AG09319 (cell line): ENCODE results near the gene WDR70.
"Not testable (repeated sequence)": the region's sequence is repeated elsewhere in the genome, so short reads cannot be mapped to it uniquely, and the experiment has no call there.

ENCODE experiments used
- DNase-seq: peaks from one replicate; pipeline ENCODE4 v3.0.0-alpha.2; 2010; ENCODE audit warnings: low read depth; ENCODE audit errors: extremely low read depth
- TF ChIP-seq, protein P1 (sequence below): IDR thresholded peaks from 2 replicates; pipeline ENCODE4 v1.5.1; 2011; ENCODE audit warnings: low read depth, mild to moderate bottlenecking, inconsistent platforms, low read length, moderate library complexity

Gene WDR70

DNA sequence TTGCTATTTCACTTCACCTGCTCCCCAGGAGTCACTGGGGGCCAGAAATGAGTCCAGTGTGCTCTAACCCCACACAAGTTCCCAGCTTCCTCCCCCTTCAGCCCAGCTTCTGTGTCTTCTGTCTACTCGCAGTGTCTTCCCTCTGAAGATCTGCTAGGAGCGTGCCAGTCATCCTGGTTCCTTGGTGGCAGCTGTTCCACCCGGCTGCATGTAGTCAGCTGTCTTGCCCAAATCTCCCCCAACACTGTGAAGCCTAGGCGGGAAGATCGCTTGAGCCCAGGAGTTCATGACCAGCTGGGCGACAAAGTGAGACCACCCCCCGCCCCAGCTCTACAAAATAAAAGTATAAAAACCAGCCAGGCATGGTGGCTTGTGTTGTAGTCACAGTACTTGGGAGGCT lies 306.7 kb downstream of the WDR70 start:
- DNase-seq = no peak
- TF ChIP-seq, protein P1, sequence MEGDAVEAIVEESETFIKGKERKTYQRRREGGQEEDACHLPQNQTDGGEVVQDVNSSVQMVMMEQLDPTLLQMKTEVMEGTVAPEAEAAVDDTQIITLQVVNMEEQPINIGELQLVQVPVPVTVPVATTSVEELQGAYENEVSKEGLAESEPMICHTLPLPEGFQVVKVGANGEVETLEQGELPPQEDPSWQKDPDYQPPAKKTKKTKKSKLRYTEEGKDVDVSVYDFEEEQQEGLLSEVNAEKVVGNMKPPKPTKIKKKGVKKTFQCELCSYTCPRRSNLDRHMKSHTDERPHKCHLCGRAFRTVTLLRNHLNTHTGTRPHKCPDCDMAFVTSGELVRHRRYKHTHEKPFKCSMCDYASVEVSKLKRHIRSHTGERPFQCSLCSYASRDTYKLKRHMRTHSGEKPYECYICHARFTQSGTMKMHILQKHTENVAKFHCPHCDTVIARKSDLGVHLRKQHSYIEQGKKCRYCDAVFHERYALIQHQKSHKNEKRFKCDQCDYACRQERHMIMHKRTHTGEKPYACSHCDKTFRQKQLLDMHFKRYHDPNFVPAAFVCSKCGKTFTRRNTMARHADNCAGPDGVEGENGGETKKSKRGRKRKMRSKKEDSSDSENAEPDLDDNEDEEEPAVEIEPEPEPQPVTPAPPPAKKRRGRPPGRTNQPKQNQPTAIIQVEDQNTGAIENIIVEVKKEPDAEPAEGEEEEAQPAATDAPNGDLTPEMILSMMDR = no peak

DNA sequence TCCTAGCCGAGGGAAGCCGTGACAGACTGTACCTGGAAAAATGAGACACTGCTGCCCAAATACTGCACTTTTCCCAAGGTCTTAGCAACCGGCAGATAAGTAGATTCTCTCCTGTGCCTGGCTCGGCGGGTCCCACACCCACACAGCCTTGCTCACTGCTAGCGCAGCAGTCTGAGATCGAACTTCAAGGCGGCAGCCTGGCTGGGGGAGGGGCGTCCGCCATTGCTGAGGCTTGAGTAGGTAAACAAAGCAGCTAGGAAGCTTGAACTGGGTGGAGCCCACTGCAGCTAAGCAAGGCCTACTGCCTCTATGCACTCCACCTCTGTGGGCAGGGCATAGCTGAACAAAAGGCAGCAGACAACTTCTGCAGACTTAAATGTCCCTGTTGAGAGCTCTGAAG lies 309.8 kb downstream of the WDR70 start:
- not testable (repeated sequence) for DNase-seq

DNA sequence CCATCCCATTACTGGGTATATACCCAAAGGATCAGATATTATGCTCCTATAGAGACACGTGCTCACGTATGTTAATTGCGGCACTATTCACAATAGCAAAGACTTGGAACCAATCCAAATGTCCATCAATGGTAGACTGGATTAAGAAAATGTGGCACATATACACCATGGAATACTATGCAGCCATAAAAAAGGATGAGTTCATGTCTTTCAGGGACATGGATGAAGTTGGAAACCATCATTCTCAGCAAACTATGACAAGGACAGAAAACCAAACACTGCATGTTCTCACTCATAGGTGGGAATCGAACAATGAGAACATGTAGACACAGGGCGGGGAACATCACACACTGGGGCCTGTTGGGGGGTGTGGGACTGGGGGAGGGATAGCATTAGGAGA lies 315.2 kb downstream of the WDR70 start:
- not testable (repeated sequence) for DNase-seq

DNA sequence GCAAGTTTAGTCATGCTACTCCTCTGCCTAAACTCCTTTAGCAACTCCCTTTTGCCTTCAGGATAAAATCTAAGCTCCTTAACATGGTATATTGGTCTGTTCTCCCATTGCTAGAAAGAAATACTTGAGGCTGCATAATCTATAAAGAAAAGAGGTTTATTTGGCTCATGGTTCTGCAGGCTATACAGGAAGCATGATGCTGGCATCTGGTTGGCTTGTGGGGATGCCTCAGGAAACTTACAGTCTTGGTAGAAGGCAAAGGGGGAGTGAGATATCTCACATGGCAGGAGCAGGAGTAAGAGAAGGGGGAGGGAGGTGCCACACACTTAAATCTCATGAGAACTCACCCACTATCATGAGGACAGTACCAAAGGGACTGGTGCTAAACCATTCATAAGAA lies 315.7 kb downstream of the WDR70 start:
- DNase-seq = no peak
- TF ChIP-seq, protein P1 = no peak

DNA sequence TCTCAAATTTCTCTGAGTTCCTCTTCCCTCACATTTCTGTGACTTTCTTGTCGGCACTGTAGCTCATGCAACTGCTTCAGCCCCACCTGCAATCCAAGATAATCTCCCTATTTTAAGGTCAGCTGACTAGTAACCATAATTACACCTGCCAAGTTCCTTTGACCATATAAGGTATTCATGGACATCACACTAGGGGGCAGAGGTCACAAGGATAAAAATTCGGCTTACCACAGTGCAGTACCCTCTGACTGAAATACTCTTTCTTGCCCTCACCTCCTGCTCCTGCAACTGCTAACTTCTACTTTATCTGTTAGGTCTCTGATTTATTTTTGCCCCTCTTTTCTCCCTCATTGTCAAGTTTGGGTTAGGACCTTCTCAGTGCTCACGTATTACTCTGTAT lies 316.5 kb downstream of the WDR70 start:
- no peak for DNase-seq
- TF ChIP-seq, protein P1 = no peak

DNA sequence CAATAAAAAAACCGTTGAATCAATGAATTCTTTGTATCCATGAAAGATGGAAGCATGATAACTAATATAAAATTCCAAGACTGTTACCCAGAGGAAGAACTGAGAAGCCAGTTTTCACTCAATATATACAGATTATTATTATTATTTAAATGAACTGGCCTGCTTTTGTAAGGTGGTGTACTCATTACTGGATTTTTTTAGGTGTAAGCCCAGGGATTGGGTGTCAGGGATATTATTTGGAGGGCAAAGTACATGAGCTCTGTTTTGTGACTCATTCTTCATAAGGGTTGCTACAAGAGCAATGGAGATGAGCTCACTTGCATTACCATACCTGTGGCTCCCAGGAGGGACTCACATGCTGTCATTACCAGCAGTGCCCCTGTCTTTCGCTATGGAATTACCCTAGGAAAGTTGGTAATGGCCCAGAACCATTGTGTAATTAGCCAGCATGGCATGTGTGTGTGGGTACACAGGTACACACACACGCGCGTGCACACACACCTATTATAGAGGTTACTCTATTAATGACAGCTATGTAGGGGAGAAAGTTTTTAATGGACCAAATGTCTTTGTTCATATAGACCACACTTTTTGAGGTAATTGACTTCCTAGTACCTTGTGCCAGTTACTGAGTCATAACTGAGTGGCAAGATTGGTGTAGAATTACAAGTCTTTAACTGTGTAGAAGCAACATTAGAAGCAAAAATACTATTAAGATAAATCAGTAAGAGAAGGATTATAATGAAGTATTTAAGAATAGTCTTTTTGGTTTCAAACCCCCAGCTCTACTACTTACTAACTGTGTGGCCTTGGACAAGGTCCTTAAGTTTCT lies 317.3 kb downstream of the WDR70 start:
- no peak for DNase-seq
- TF ChIP-seq, protein P1 = no peak

DNA sequence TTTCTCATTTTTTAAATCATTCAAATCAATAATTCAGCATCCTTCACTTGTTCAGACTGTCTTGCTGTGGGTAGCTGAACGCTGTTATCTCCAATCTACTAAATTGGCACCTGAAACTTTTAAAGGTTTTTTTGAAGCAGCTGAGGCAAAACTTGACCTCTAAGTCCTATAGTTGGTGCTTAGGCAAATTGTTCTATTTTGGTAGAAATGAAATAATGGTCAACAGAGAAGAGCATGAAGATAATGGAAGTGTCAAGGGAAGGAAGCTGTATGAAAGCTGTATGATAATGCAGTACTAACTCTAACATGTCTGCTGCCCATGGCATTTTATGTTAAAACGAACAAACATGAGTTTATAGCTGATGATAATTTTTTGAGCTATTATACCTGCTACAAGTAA lies 322.8 kb downstream of the WDR70 start:
- TF ChIP-seq, protein P1 = no peak
- no peak for DNase-seq

DNA sequence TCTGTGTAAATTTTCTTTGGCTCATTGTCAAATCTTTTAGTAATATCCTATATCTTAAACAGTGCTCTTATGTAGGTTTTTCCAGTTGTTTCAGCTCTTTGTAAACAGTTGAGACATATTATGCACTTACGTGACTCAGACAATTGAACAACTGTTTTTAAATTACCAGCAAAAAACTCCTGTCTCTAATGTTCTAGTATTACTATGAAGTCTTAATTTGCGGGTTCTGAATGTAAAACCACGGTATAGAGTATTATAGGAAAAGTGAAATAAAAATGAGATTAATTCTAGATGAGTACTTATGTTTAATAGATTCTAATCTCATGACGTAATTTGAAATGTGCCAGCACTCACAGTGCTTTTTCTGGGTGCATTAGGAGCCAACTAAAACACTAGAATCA lies 324.7 kb downstream of the WDR70 start:
- TF ChIP-seq, protein P1 = no peak
- DNase-seq = no peak
